ENCODE data around the gene TSPEAR. TPM values are rescaled to one million over a fixed set of nuclear protein-coding genes. Genes with fewer than 3 reads are reported as not detected.

TSPEAR gene
- total RNA-seq, 1 donor from 2014 or later, result 0.54 TPM

GRCh38 chr21:44573630-44574456 is 137.5 kb downstream of the TSPEAR start, which contains the start of gene KRTAP10-4:
Gene KRTAP10-4, plus strand, starts transcription at chr21:44573729. Its CDS starts 30 bp downstream, at chr21:44573759.

DNA sequence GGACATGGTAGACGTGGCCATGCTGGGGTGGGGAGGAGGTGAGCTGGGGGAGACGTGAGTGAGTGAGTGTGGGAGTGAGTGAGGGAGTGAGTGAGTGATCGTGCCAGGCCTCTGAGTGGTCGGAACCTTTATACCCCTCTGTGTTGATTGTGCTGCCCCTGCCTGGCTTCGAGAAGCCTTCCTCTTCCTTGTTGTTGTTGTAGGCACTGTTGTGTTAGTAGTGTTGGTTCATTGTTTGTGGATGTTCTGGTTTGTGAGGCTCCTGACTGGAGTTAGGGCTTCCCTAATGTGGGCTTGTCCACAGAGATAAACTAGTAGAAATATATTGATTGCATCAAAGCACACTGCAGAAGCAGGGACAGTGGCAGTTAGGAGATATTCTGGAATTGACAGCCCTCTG is 152.7 kb downstream of the TSPEAR start, which contains the start of gene KRTAP10-3:
KRTAP10-3 (minus strand) TSS at position 101 of the 400 bp plus-strand sequence; CDS start at position 21, 80 bp downstream.

GRCh38 chr21:44551340-44551961 is 159.9 kb downstream of the TSPEAR start, which contains the start of gene KRTAP10-2:
Gene KRTAP10-2, minus strand, starts transcription at chr21:44551505. Its CDS starts 47 bp downstream, at chr21:44551458.

GRCh38 chr21:44539991-44540666 is 171.2 kb downstream of the TSPEAR start, which contains the start of gene KRTAP10-1:
Gene KRTAP10-1, minus strand, starts transcription at chr21:44540195. Its CDS starts 45 bp downstream, at chr21:44540150.

GRCh38 chr21:44454747-44455523 is 256.4 kb downstream of the TSPEAR start, which contains the start of gene LRRC3:
Gene LRRC3, plus strand, starts transcription at chr21:44455510. Its CDS starts 1,135 bp downstream, at chr21:44456645.

Other genes with a start within 250 kb of the TSPEAR start
- not detected in 2 replicates for gene KRTAP10-1, start 171.4 kb downstream of the TSPEAR start, total RNA-seq
- gene KRTAP10-2, start 160.1 kb downstream of the TSPEAR start, total RNA-seq, result not detected in 2 replicates
- not detected in 2 replicates for gene KRTAP10-3, start 152.8 kb downstream of the TSPEAR start, total RNA-seq
- gene KRTAP10-4, start 137.8 kb downstream of the TSPEAR start, total RNA-seq, result not detected in 2 replicates
- gene KRTAP10-5, start 131.0 kb downstream of the TSPEAR start, total RNA-seq, result not detected in 2 replicates
- gene KRTAP10-6, start 119.1 kb downstream of the TSPEAR start, total RNA-seq, result under 0.01 TPM in 1 of 2 replicates, not detected in the other
- not detected in 2 replicates for gene KRTAP10-7, start 111.0 kb downstream of the TSPEAR start, total RNA-seq
- not detected in 2 replicates for gene KRTAP10-8, start 99.5 kb downstream of the TSPEAR start, total RNA-seq
- gene KRTAP10-9, start 84.5 kb downstream of the TSPEAR start, total RNA-seq, result not detected in 2 replicates
- gene KRTAP10-10, start 74.2 kb downstream of the TSPEAR start, total RNA-seq, result not detected in 2 replicates
- gene KRTAP10-11, start 65.2 kb downstream of the TSPEAR start, total RNA-seq, result not detected in 2 replicates
- not detected in 2 replicates for gene KRTAP12-4, start 56.9 kb downstream of the TSPEAR start, total RNA-seq
- gene KRTAP12-3, start 53.6 kb downstream of the TSPEAR start, total RNA-seq, result not detected in 2 replicates
- gene KRTAP12-2, start 44.6 kb downstream of the TSPEAR start, total RNA-seq, result not detected in 2 replicates
- gene KRTAP12-1, start 29.4 kb downstream of the TSPEAR start, total RNA-seq, result not detected in 2 replicates
- not detected in 2 replicates for gene KRTAP10-12, start 14.4 kb downstream of the TSPEAR start, total RNA-seq
- 63.6 and 87.8 TPM in 2 replicates for gene UBE2G2, start 90.2 kb upstream of the TSPEAR start, total RNA-seq
- 78.0 and 81.8 TPM in 2 replicates for gene SUMO3, start 106.5 kb upstream of the TSPEAR start, total RNA-seq
- gene PTTG1IP, start 162.1 kb upstream of the TSPEAR start, total RNA-seq, result 295 and 351 TPM in 2 replicates
- 0.11 and 0.43 TPM in 2 replicates for gene ITGB2, start 209.3 kb upstream of the TSPEAR start, total RNA-seq
- 14.5 and 18.2 TPM in 2 replicates for gene SLX9, start 228.5 kb upstream of the TSPEAR start, total RNA-seq

Measured in dermis lymphatic vessel endothelial cell (primary cell).